ENCODE data around the gene KPNA5.

GRCh38 chr6:116691154-116691553 is 10.1 kb downstream of the KPNA5 start:
- no peak for TF ChIP-seq POLR2A (IDR thresholded peaks at IDR 0.05; ENCODE audit: low read depth, low read length)
- no peak for TF ChIP-seq SPI1 (IDR thresholded peaks at IDR 0.05; ENCODE audit: low read depth, low read length)
- TF ChIP-seq PAX5 (IDR thresholded peaks at IDR 0.05; ENCODE audit: insufficient read depth, low read length, severe bottlenecking) = no peak
